CD8-positive, alpha-beta memory T cell (primary cell): ENCODE results near the gene LARP1B. TPM values are rescaled to one million over a fixed set of nuclear protein-coding genes. Genes with fewer than 3 reads are reported as not detected.

ENCODE experiments used
- CTCF ChIA-PET: fragments of 350-600 bp; sonication (Branson Sonifier 250); formaldehyde crosslinking; loops from one replicate; lab custom pipeline; 2021; ENCODE audit warnings: antibody characterized with exemption; lab: Charles Lee
- POLR2A ChIA-PET: fragments of 350-600 bp; sonication (Branson Sonifier 250); formaldehyde crosslinking; loops from one replicate; lab custom pipeline; 2021; ENCODE audit warnings: antibody characterized with exemption; lab: Charles Lee
- DNase-seq, 5 donors: peaks; one replicate each; pipeline versions ENCODE4 v3.0.0 to v3.0.0-alpha.2; 2020 to 2022; ENCODE audit warnings: mixed read lengths in 1 of 5
- H3K27ac ChIP-seq: one replicate; pipeline ENCODE4 v1.7.0; 2013; ENCODE audit warnings: low read depth, mild to moderate bottlenecking, low read length, moderate library complexity
- H3K27me3 ChIP-seq: 2 replicates; pipeline ENCODE4 v1.7.0; 2013; ENCODE audit warnings: low read length, mild to moderate bottlenecking; ENCODE audit not compliant: insufficient read depth, poor library complexity, severe bottlenecking
- H3K36me3 ChIP-seq: 2 replicates; pipeline ENCODE4 v1.7.0; 2013; ENCODE audit warnings: mild to moderate bottlenecking, low read length, moderate library complexity; ENCODE audit not compliant: insufficient read depth
- H3K4me1 ChIP-seq: 2 replicates; pipeline ENCODE4 v1.7.0; 2013; ENCODE audit warnings: mild to moderate bottlenecking, low read length, moderate library complexity; ENCODE audit not compliant: insufficient read depth
- H3K4me3 ChIP-seq: 2 replicates; pipeline ENCODE4 v1.7.0; 2013; ENCODE audit warnings: mild to moderate bottlenecking, low read length
- H3K9me3 ChIP-seq: 2 replicates; pipeline ENCODE4 v1.7.0; 2013; ENCODE audit warnings: mild to moderate bottlenecking, low read length
- H3K27ac Mint-ChIP-seq, 8 donors: one replicate each; pipeline ENCODE4 v1.8.0; 2020 to 2021; ENCODE audit warnings: mixed read lengths in 8 of 8, mild to moderate bottlenecking in 6 of 8, inconsistent platforms in 3 of 8, moderate library complexity in 3 of 8
- H3K27me3 Mint-ChIP-seq, 2 donors: one replicate each; pipeline ENCODE4 v1.8.0; 2020 to 2021; ENCODE audit warnings: mixed read lengths in 2 of 2, mild to moderate bottlenecking in 1 of 2, moderate library complexity in 1 of 2
- H3K36me3 Mint-ChIP-seq, 3 donors: one replicate each; pipeline ENCODE4 v1.8.0; 2020 to 2021; ENCODE audit warnings: mixed read lengths in 3 of 3, inconsistent platforms in 1 of 3, mild to moderate bottlenecking in 1 of 3
- H3K4me1 Mint-ChIP-seq, 3 donors: one replicate each; pipeline ENCODE4 v1.8.0; 2020 to 2021; ENCODE audit warnings: mixed read lengths in 3 of 3, inconsistent platforms in 1 of 3, mild to moderate bottlenecking in 1 of 3
- H3K4me3 Mint-ChIP-seq, 7 donors: one replicate each; pipeline ENCODE4 v1.8.0; 2020 to 2021; ENCODE audit warnings: mixed read lengths in 7 of 7, mild to moderate bottlenecking in 6 of 7, moderate library complexity in 4 of 7, inconsistent platforms in 2 of 7
- H3K9me3 Mint-ChIP-seq, 5 donors: one replicate each; pipeline ENCODE4 v1.8.0; 2020 to 2022; ENCODE audit warnings: mixed read lengths in 5 of 5, mild to moderate bottlenecking in 3 of 5, moderate library complexity in 2 of 5, inconsistent platforms in 1 of 5
- polyA plus RNA-seq: library from polyadenylated mRNA; unstranded; fragments of 300-500 nt; fragmentation: Illumina TruSeq; gene quantifications from one replicate; pipeline ENCODE4 v1.2.3, GENCODE V29; 2021
- total RNA-seq, 2 experiments: library from RNA; stranded (reverse); gene quantifications; one replicate each; pipeline ENCODE4 v1.2.3, GENCODE V29; 2021

LARP1B gene
- total and polyA plus RNA-seq, 3 experiments from 2014 or later = 6.8 to 22.0 (median 20.3) TPM

GRCh38 chr4:128162434-128162833, 101.3 kb downstream of the LARP1B start:
- ChIA-PET POLR2A (no interaction called here), CTCF (no interaction called here)
- no peaks in the 10 kb centered on the region for H3K27me3 ChIP-seq
- H3K9me3 Mint-ChIP-seq = no peaks in the 10 kb centered on the region
- H3K4me3 Mint-ChIP-seq = no peak overlapping the region
- no peaks in the 10 kb centered on the region for H3K4me1 ChIP-seq
- H3K4me1 Mint-ChIP-seq = no peaks in the 10 kb centered on the region
- no peak for DNase-seq
- H3K9me3 ChIP-seq = no peaks in the 10 kb centered on the region
- H3K27ac ChIP-seq = no peak overlapping the region
- no peaks in the 10 kb centered on the region for H3K36me3 ChIP-seq
- no peak overlapping the region for H3K4me3 ChIP-seq
- H3K36me3 Mint-ChIP-seq = no peaks in the 10 kb centered on the region
- no peaks in the 10 kb centered on the region for H3K27me3 Mint-ChIP-seq
- H3K27ac Mint-ChIP-seq = no peak overlapping the region

DNA sequence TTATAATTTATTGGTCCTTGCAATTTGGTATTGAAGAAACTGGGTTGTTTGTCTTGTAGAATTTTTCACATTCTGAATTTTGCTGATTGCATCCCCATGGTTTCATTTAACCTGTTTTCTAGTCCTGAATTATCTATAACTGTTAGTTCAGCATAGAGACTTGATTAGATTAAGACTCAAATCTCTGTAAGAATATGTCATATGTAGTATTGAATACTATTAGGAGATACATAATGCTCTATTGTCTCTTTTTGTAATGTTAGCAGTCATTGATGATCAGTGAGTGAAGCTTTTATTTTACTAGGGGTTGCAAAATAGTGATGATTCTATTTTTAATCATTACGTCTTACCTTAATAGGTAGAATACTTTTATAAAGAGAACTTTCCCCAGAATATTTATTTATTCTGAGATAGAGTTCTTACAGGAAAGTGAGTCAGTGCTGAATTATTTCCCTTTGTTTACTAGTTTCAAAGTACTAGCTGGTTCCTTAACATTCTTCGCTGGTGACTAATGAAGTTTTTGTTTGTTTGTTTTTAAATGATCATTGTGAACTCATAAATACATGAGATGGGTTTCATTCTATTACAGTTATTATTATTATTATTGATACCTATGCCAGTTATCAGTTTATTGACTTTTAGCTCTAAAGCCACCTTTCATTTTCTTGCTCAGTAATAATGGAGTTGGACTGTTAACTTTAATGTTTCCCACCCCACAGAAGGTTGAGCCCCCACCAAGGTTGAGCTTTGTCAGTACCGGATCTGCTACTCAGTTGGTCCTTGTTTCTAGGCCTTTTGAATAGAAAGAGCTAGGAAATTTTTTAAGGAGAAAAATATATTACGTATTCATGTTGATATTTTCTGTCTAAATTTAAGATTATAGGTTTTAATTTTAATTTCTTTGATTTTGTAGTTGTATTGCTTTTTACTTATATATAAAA, 102.3 kb downstream of the LARP1B start:
- CTCF ChIA-PET = interaction anchor here (0.6 kb wide), 1 partner anchor 10 kb away, joined by 3 read pairs; no protein-coding TSS in a partner anchor
- POLR2A ChIA-PET = no interaction called here

GRCh38 chr4:128166982-128167381, 105.9 kb downstream of the LARP1B start:
- CTCF ChIA-PET = no interaction called here
- Histone ChIP-seq H3K4me1 (no peaks in the 10 kb centered on the region), H3K9me3 (no peaks in the 10 kb centered on the region), H3K4me3 (no peak overlapping the region), H3K27ac (no peak overlapping the region), H3K27me3 (no peaks in the 10 kb centered on the region), H3K36me3 (no peaks in the 10 kb centered on the region)
- H3K4me1 Mint-ChIP-seq = no peaks in the 10 kb centered on the region
- no peak for DNase-seq
- H3K27me3 Mint-ChIP-seq = no peaks in the 10 kb centered on the region
- H3K36me3 Mint-ChIP-seq = no peaks in the 10 kb centered on the region
- no peak overlapping the region for H3K4me3 Mint-ChIP-seq
- no peaks in the 10 kb centered on the region for H3K9me3 Mint-ChIP-seq
- H3K27ac Mint-ChIP-seq = no peak overlapping the region
- POLR2A ChIA-PET = no interaction called here

More for the DNA sequence above, 102.3 kb downstream of the LARP1B start:
- Mint-ChIP-seq H3K9me3 (no peaks in the 10 kb centered on the region), H3K4me1 (no peaks in the 10 kb centered on the region), H3K27me3 (no peaks in the 10 kb centered on the region), H3K4me3 (no peak overlapping the region), H3K27ac (no peak overlapping the region), H3K36me3 (no peaks in the 10 kb centered on the region)
- Histone ChIP-seq H3K4me3 (no peak overlapping the region), H3K9me3 (no peaks in the 10 kb centered on the region), H3K27me3 (no peaks in the 10 kb centered on the region), H3K27ac (no peak overlapping the region), H3K36me3 (no peaks in the 10 kb centered on the region), H3K4me1 (no peaks in the 10 kb centered on the region)
- DNase-seq = no peak

- Mint-ChIP-seq H3K27ac (no peak overlapping the region), H3K4me1 (no peaks in the 10 kb centered on the region), H3K36me3 (no peaks in the 10 kb centered on the region), H3K27me3 (no peaks in the 10 kb centered on the region), H3K4me3 (no peak overlapping the region), H3K9me3 (no peaks in the 10 kb centered on the region)
- H3K27ac ChIP-seq = no peak overlapping the region
- ChIA-PET POLR2A (no interaction called here), CTCF (no interaction called here)
- no peak overlapping the region for H3K4me3 ChIP-seq
- H3K27me3 ChIP-seq = no peaks in the 10 kb centered on the region
- no peak for DNase-seq
- no peaks in the 10 kb centered on the region for H3K9me3 ChIP-seq
- H3K36me3 ChIP-seq = no peaks in the 10 kb centered on the region
- H3K4me1 ChIP-seq = no peaks in the 10 kb centered on the region
These were observed 107.6 kb downstream of the LARP1B start for GRCh38 chr4:128168701-128169100.

GRCh38 chr4:128169245-128169644, 108.1 kb downstream of the LARP1B start:
- ChIA-PET CTCF (no interaction called here), POLR2A (no interaction called here)
- H3K36me3 ChIP-seq = no peaks in the 10 kb centered on the region
- H3K36me3 Mint-ChIP-seq = no peaks in the 10 kb centered on the region
- no peaks in the 10 kb centered on the region for H3K4me1 Mint-ChIP-seq
- no peak overlapping the region for H3K27ac ChIP-seq
- H3K27ac Mint-ChIP-seq = no peak overlapping the region
- H3K4me3 Mint-ChIP-seq = no peak overlapping the region
- H3K27me3 Mint-ChIP-seq = no peaks in the 10 kb centered on the region
- no peaks in the 10 kb centered on the region for H3K9me3 Mint-ChIP-seq
- no peaks in the 10 kb centered on the region for H3K27me3 ChIP-seq
- DNase-seq = no peak
- no peaks in the 10 kb centered on the region for H3K4me1 ChIP-seq
- no peaks in the 10 kb centered on the region for H3K9me3 ChIP-seq
- H3K4me3 ChIP-seq = no peak overlapping the region

DNA sequence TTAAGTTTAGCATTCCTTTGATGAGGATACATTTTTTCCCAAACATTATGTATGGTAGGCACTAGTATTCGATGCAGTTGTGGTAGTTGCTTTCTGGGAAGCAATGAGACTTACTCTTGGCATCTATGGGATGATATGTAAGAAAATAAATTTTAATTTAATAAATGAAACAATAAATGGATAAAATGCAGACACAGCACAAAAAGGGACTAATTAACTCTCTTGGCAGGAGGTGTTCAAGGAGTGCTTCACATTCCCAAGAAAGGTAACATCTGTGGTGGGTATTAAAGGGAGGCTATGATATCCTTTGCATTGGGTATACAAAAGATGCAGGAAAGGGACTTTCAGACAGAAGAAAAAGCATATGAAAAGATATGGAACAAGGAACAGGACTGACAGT, 115.5 kb downstream of the LARP1B start:
- H3K27me3 Mint-ChIP-seq = no peaks in the 10 kb centered on the region
- Histone ChIP-seq H3K4me1 (no peaks in the 10 kb centered on the region), H3K27ac (no peak overlapping the region), H3K27me3 (no peaks in the 10 kb centered on the region), H3K4me3 (no peak overlapping the region), H3K9me3 (no peaks in the 10 kb centered on the region), H3K36me3 (no peaks in the 10 kb centered on the region)
- no peaks in the 10 kb centered on the region for H3K36me3 Mint-ChIP-seq
- ChIA-PET CTCF (no interaction called here), POLR2A (no interaction called here)
- no peaks in the 10 kb centered on the region for H3K9me3 Mint-ChIP-seq
- peak overlapping the region in 2 of 8 donors; percentile 8 for H3K27ac Mint-ChIP-seq
- no peak for DNase-seq
- no peak overlapping the region for H3K4me3 Mint-ChIP-seq
- no peaks in the 10 kb centered on the region for H3K4me1 Mint-ChIP-seq

GRCh38 chr4:128177498-128177897, 116.4 kb downstream of the LARP1B start:
- Mint-ChIP-seq H3K27ac (no peak overlapping the region), H3K9me3 (no peaks in the 10 kb centered on the region), H3K27me3 (no peaks in the 10 kb centered on the region), H3K36me3 (no peaks in the 10 kb centered on the region), H3K4me1 (no peaks in the 10 kb centered on the region), H3K4me3 (no peak overlapping the region)
- Histone ChIP-seq H3K36me3 (no peaks in the 10 kb centered on the region), H3K4me1 (no peaks in the 10 kb centered on the region), H3K4me3 (no peak overlapping the region), H3K9me3 (no peaks in the 10 kb centered on the region), H3K27ac (no peak overlapping the region), H3K27me3 (no peaks in the 10 kb centered on the region)
- ChIA-PET POLR2A (no interaction called here), CTCF (no interaction called here)
- DNase-seq = no peak

DNA sequence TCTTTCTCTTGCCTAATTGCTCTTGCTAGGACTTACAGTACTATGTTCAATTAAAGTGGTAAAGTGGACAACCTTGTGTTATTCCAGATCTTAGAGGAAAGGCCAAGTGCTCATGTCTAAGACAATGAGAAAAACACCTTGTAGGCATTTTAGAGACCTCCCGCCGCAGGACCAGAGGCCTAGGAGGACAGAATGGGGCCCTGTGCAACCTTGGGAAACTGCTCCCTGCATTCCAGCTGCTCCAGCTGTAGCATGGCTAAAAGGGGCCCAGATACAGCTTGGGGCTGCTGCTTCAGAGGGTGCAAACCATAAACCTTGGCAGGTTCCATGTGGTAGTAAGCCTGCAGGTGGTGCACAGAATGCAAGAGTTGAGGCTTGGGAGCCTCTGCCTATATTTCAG, 125.5 kb downstream of the LARP1B start:
- Histone ChIP-seq H3K4me1 (no peaks in the 10 kb centered on the region), H3K27me3 (no peaks in the 10 kb centered on the region), H3K36me3 (no peaks in the 10 kb centered on the region), H3K27ac (no peak overlapping the region), H3K9me3 (no peaks in the 10 kb centered on the region), H3K4me3 (no peak overlapping the region)
- Mint-ChIP-seq H3K4me1 (peaks cover 0 to 5% (median 4%) of the 10 kb centered on the region in 3 donors), H3K9me3 (no peaks in the 10 kb centered on the region), H3K27ac (no peak overlapping the region), H3K27me3 (no peaks in the 10 kb centered on the region), H3K36me3 (peaks cover 0 to 3% (median 0%) of the 10 kb centered on the region in 3 donors), H3K4me3 (no peak overlapping the region)
- ChIA-PET POLR2A (no interaction called here), CTCF (no interaction called here)
- DNase-seq = no peak
